GM19023 (cell line): ENCODE measurements around the gene MSX1.
"Not testable (repeated sequence)": the region's sequence is repeated elsewhere in the genome, so short reads cannot be mapped to it uniquely, and the experiment has no call there.

ENCODE experiments used
- ATAC-seq: cut with Tn5 transposase; IDR thresholded peaks from one replicate; pipeline ENCODE4 v1.9.1; 2021; ENCODE audit warnings: mild to moderate bottlenecking, moderate library complexity; ENCODE audit not compliant: unreplicated experiment

MSX1 gene

DNA sequence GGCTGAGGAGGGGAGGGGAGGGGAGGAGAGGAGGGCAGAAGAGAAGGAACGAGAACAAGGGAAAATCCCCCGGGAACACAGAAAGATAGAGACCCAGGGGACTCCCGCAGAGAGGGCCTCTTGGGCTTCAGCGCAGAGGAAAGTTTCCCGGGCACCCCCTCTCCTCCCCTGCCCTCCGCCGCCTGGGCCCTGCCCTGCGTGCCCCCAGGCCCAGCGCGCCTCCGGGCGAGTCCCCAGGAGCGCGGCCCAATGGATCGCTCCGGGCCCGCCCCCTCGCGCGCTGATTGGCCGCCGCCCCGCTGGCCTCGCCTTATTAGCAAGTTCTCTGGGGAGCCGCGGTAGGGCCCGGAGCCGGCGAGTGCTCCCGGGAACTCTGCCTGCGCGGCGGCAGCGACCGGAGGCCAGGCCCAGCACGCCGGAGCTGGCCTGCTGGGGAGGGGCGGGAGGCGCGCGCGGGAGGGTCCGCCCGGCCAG lies at the start of gene MSX1:
TSS of gene MSX1 (plus strand) at position 341 of the 474 bp plus-strand sequence. CDS start 235 bp downstream, outside the sequence.
- peak; percentile 91 for ATAC-seq

DNA sequence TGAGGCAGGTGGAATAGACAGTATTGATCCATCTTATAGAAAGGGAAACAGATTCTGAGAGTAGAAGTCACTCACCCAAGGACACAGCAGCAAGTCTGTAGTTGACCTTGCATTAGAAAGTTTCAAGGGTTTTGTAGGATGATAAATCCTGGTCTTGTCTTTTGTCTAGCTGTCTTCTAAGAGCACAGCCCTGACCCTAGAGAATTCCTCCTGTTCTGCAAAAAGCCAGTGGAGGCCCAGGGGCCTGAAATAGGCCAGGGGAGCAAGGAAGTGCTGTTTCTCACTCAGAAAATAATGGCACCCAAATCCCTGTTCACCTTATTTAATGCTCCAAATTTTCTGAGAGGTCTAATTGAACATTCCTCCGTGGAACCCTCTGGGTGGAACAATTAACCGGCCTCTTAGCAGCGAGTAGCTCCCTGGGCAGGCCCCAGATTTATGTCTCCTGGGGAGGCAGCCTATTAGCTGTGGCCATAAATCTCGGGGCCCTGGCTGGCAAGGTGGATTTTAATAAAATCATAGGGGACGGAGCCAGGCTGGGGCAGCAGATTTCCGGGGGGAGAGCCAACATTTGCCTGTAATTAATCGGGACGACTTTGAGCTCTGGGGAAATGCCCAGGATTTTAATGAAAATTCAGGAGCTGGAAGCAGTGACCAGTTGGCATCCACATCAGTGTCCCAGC lies 49.2 kb upstream of the MSX1 start:
- ATAC-seq = no peak

DNA sequence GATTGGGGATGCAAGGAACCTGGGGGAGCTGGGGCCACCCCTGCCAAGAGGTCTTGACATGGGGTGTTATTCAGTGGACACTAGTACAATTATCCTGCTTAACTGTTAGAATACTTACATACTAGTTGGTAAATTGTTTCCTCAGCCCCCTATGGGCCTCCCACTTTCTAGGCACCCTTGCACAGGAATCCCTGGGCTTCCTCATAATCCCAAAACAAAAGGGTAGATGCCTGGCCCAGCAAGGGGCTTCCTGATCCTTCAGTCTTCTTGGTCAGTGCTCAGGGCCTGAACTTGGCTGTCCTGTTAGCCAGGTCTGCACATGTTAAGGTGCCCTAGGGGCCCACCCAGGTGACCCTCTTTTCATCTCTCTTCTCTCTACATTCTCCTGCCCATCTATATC lies 48.7 kb upstream of the MSX1 start:
- no peak for ATAC-seq

- no peak for ATAC-seq
Measured at GRCh38 chr4:4812145-4812794, 47.2 kb upstream of the MSX1 start.

DNA sequence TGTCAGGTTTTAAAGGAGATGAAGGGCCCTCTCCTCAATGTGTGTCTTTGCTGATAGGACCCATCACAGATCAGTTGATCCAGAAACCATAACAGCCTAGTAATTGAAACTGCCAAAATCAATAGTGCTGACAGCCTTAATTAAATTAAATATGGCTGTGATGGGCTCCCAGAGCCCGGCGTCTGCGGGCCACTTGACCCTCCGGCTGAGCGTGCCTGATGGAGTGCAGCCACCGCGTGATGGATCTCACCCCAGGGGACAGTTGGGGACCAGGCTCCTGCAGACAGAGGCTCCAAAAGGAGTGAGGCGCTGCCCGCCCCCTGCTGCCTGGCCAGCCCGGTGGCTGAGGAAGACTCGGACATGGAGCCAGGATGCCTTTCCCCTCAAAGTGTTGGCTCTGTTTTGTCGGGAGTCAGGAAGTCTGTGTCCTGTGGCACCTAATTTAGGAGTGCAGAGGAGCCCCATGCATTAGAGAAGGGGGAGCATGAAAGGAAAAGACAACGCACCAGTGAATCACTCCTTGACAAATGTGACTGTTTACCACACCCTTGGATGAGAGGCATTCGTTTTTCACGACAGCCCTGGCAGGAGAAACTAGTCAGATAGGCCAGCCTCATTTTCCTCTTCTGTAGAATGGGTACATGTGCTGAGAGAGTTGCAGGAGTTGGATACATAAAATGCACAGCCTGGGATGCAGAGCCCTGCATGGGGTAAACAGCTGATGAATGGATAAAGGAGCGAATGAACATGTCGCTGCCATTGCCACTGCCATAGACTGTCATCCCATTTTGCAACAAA lies 40.9 kb upstream of the MSX1 start:
- ATAC-seq = no peak

- ATAC-seq = no peak
Measured at GRCh38 chr4:4819213-4819606, 40.3 kb upstream of the MSX1 start.

DNA sequence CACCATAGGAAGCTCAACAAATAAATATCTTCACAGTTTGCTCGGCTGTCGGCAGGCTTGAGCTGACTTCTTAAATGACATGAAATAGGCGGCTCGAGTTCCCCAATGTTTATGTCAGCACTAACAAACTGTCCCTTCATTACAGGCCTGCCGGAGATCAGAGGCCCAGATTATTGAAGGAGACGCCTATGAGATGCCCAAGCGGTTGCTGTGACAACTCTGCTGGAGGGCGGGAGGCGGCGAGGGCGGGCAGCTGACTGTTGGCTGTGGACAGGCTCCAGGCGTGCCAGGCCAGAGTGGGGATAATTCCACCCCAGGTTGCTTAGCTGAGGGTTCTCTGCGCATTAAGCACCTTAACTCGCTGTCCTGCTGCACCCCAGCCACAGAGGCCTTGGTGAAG lies 39.2 kb upstream of the MSX1 start:
- ATAC-seq = no peak

- no peak for ATAC-seq
Measured at GRCh38 chr4:4820739-4821138, 38.7 kb upstream of the MSX1 start.

DNA sequence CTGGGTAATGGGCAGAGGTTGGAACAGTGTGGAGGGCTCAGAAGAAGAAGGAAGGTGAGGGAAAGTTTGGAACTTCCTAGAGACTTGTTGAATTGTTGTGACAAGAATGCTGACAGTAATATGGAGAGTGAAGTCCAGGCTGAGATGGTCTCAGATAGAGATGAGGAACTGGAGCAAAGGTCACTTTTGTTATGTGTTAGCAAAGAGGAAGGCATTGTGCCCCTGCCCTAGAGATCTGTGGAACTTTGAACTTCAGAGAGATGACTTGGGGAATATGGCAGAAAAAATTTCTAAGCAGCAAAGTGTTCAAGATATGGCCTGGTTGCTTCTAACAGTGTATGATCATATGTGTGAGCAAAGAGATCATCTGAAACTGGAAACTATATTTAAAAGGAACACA lies 37.9 kb upstream of the MSX1 start:
- ATAC-seq = no peak

GRCh38 chr4:4822286-4822685 lies 37.2 kb upstream of the MSX1 start:
- not testable (repeated sequence) for ATAC-seq

DNA sequence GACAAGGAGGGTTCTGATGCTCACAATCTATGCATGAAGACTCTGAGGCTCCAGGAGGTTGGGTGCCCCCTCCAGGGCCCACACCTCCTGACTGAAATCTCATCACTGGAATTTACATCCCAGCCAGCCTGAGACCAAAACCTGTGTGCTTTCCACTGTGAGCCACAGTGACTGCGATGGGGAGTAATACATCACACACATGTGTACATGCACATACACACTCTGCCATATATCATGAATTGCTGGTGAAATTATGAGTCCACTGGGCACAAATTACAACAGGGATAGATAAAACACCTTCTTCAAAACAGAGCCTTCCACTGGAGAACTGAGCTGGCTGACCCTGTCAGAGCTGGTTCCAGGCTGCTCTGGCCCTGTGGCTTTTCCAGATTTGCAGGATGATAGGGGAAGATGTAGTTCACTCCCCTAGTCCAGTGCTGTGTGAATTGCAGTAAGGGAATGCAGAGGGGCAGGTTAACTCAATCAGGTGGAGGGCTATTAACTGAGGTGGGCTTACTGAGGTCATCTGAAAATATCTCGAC lies 35.8 kb upstream of the MSX1 start:
- ATAC-seq = no peak

GRCh38 chr4:4824232-4824631 lies 35.2 kb upstream of the MSX1 start:
- ATAC-seq = no peak

DNA sequence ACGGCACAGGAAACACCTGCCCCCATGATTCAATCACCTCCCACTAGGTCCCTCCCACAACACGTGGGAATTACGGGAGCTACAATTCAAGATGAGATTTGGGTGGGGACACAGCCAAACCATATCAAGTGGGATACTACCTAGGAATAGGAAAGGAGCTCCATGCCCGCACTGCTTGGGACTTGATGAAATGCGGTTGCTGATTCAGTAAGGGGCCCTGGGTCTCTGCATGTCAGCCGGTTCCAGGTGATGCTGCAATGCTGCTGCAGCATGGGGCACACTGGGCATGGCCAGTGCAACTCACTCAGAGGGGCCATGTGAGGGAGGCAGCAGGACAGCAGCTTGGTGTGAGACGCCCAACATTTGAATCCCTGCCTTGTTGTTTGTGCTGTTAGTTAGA lies 34.0 kb upstream of the MSX1 start:
- no peak for ATAC-seq

- ATAC-seq = no peak
Measured at GRCh38 chr4:4829837-4830236, 29.6 kb upstream of the MSX1 start.

DNA sequence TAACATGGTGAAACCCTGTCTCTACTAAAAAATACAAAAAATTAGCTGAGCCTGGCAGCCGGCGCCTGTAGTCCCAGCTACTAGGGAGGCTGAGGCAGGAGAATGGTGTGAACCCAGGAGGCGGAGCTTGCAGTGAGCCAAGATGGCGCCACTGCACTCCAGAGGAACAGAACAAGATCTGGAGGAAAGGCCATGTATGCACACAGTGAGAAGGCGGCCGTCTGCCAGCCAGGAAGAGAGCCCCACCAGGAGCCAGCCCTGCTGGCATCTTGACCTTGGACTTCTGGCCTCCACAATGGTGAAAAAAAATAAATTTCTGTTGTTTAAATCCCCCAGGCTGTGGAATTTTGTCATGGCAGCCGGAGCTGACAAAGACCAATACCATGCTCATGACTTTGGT lies 28.2 kb upstream of the MSX1 start:
- no peak for ATAC-seq

DNA sequence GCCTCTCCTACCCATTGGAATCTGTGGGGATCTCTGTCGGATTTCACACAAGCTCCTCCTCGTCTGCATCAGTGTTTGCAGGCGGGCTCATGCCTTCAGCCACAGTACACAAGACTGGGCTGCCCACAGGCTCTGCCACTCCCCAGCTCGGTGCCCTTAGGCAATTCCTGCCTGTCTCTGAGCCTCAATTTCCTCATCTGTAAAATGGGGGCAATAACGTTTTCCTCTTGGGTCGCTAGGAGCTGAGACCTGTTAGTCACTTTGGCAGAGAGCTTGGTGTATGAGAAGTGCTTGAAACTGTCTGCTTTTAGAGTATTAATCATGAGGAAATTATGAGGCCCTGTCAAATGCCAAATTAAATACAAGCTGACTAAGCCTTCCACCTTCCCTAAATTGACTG lies 27.6 kb upstream of the MSX1 start:
- ATAC-seq = no peak

DNA sequence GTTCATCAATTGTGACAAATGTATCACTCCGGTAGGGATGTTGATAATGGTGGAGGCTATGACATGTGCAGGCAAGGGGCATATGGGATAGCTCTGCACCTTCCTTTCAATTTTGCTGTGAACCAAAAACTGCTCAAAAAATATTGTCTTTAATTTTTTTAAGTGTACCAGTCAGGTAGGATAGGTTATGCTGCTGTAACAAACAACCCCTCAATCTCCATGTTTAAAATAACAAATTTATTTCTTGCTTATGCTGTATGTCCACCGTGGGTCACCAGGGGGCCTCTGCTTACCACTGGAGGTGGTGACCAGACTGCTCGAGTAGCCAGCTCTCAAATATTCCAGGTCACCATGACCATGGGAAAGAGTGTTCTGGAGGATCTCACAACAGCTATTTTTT lies 23.4 kb upstream of the MSX1 start:
- no peak for ATAC-seq

DNA sequence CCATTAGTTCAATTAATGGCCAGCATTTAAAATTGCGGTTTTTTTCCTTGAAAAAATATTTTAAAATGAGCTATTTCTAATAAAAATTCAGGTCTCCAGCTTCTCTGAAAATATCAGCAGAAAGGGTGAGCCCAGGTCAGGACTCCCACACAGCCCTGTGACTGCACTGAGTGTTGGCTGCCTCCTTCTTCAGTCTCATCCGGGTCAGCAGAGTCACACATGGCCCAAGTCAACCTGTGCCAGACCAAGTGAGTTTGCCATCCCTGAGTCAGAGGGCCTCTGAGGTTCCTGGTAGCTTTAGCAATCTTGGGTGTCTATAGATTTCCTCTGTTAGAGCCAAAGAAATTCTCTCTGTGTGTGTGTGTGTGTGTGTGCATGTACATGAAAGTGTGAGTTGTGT lies 22.1 kb upstream of the MSX1 start:
- ATAC-seq = no peak

DNA sequence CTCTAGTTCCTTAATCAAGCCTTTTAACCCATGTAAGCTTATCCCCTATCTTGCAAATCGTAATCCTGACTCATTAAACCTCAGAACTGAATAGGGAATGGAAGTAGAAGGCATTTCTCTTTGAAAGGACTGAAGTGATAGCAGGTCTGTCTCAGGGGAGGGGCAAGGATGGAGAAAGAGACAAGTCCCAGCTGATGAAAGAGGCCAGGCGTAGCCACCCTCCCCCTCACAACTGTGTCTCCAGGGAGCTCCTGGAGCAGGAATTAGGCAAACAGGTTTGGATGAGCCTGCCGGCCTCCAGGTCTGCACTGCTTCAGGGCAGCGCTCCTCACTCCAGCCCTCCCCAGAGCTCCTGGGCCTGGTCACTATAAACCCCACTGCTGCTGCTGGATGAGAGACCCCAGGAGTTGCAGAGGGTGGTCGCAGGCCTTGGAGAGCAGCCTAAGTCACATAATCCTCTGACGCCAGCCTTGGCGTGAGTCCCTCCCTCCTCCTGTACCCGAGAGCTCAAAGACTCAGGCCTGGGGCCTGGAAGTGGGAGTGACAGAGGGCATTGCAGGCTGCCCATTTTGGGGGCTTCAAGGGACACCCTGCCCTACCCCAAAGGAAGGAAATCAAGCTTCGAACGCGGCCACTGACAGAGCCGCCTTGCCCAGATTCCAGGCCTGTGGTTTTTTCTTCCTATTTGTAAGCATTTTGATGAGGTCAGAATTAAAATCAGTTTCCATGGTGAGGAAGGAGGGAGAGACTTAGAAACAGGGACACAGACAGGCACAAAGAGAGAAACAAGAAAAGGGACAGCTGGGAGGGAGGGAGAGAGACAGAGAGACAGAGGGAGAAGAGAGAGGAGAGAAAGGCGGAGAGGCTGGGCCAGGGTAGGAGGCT lies 21.2 kb upstream of the MSX1 start:
- ATAC-seq = no peak

GRCh38 chr4:4838936-4839810 lies 20.3 kb upstream of the MSX1 start:
- no peak for ATAC-seq
